GM12872 (cell line): ENCODE data around the gene MAP3K7.
A peak's percentile ranks its signal among the peaks of the same experiment; 100 is the strongest.

ENCODE experiments used
- CTCF ChIP-seq: IDR thresholded peaks from 3 replicates; pipeline ENCODE4 v1.5.1; 2011; ENCODE audit warnings: low read depth, mild to moderate bottlenecking, low read length, moderate library complexity; ENCODE audit not compliant: insufficient read depth

MAP3K7 gene

GRCh38 chr6:90478789-90479602, 107.9 kb downstream of the MAP3K7 start:
- peak; percentile 85 for TF ChIP-seq CTCF

- no peak for TF ChIP-seq CTCF
Observed at GRCh38 chr6:90478278-90478677, 108.6 kb downstream of the MAP3K7 start.

- no peak for TF ChIP-seq CTCF
Observed at GRCh38 chr6:90477366-90477765, 109.5 kb downstream of the MAP3K7 start.

GRCh38 chr6:90472716-90473115, 114.2 kb downstream of the MAP3K7 start:
- TF ChIP-seq CTCF = no peak

GRCh38 chr6:90471263-90471662, 115.6 kb downstream of the MAP3K7 start:
- TF ChIP-seq CTCF = no peak

GRCh38 chr6:90469906-90470305, 117.0 kb downstream of the MAP3K7 start:
- no peak for TF ChIP-seq CTCF

GRCh38 chr6:90468859-90469258, 118.0 kb downstream of the MAP3K7 start:
- no peak for TF ChIP-seq CTCF
